Parathyroid adenoma (tissue), 2 donors: Measurements from ENCODE around the gene RALGDS.

Experiments
- H2AFZ ChIP-seq: fragments of 300-600 bp; sonication (generic); one replicate; pipeline ENCODE4 v1.7.0; 2017; ENCODE audit warnings: antibody characterized with exemption, mild to moderate bottlenecking
- H3K27ac ChIP-seq: fragments of 300-600 bp; sonication (generic); one replicate; pipeline ENCODE4 v1.7.0; 2017
- H3K27me3 ChIP-seq: fragments of 300-600 bp; sonication (generic); one replicate; pipeline ENCODE4 v1.7.0; 2017; ENCODE audit warnings: low read length; ENCODE audit not compliant: control insufficient read depth, insufficient read depth
- H3K36me3 ChIP-seq: fragments of 300-600 bp; sonication (generic); one replicate; pipeline ENCODE4 v1.7.0; 2017; ENCODE audit warnings: low read length; ENCODE audit not compliant: control insufficient read depth, insufficient read depth
- H3K4me1 ChIP-seq: fragments of 300-600 bp; sonication (generic); one replicate; pipeline ENCODE4 v1.7.0; 2017; ENCODE audit warnings: control low read depth
- H3K4me2 ChIP-seq: fragments of 300-600 bp; sonication (generic); one replicate; pipeline ENCODE4 v1.7.0; 2017; ENCODE audit warnings: low read length
- H3K4me3 ChIP-seq: fragments of 300-600 bp; sonication (generic); one replicate; pipeline ENCODE4 v1.7.0; 2017; ENCODE audit warnings: low read depth, low read length
- H3K79me2 ChIP-seq: fragments of 300-600 bp; sonication (generic); one replicate; pipeline ENCODE4 v1.7.0; 2017; ENCODE audit warnings: control low read depth
- H3K9ac ChIP-seq: fragments of 300-600 bp; sonication (generic); one replicate; pipeline ENCODE4 v1.7.0; 2017; ENCODE audit warnings: mild to moderate bottlenecking
- H3K9me3 ChIP-seq: fragments of 300-600 bp; sonication (generic); one replicate; pipeline ENCODE4 v1.7.0; 2017; ENCODE audit warnings: low read length; ENCODE audit not compliant: control insufficient read depth
- TF ChIP-seq, protein P1 (sequence below): fragments of 300-600 bp; sonication (generic); IDR thresholded peaks from one replicate; pipeline ENCODE4 v1.7.0; 2017; ENCODE audit warnings: antibody characterized with exemption, mild to moderate bottlenecking
- donor health status: primary hyperparathyroidism.

The RALGDS gene

DNA sequence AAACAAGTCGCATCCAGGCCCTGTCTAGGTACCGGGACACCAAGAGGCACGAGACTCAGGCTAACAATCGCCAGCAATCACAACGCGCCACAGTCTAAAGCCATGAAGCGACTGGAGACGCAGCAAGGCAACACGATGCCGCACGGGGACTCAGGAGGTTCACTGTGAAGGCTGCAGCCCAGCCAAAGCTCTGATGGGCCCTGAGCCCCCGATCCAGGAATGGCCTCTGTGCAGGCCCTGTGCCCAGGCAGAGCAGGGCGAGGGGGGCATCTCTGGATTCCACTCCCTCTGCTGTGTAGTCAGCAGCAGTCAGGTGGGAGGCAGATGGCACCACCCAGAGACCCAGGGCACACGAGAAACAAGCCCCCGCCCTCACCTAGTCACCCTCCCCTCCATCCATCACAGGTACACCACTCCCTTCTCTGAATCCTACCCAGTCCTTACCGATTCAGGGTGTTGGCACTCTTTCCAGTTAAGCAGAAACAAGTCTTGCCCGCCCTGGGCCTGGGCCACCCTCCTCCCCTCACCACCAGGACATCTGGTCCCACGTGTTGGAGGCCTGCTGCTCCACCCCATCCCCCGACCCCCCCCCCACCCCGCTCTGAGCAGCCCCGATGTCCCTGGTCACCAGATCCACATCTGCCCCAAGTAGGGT, 1.1 kb downstream of the RALGDS start:
- peaks cover 29% of the 10 kb centered on the region for H3K79me2 ChIP-seq
- H3K9me3 ChIP-seq, result no peaks in the 10 kb centered on the region
- H3K9ac ChIP-seq, result no peak overlapping the region
- H3K4me2 ChIP-seq, result peak overlapping the region; percentile 96
- peak overlapping the region; percentile 81 for H3K4me3 ChIP-seq
- TF ChIP-seq, protein P1, sequence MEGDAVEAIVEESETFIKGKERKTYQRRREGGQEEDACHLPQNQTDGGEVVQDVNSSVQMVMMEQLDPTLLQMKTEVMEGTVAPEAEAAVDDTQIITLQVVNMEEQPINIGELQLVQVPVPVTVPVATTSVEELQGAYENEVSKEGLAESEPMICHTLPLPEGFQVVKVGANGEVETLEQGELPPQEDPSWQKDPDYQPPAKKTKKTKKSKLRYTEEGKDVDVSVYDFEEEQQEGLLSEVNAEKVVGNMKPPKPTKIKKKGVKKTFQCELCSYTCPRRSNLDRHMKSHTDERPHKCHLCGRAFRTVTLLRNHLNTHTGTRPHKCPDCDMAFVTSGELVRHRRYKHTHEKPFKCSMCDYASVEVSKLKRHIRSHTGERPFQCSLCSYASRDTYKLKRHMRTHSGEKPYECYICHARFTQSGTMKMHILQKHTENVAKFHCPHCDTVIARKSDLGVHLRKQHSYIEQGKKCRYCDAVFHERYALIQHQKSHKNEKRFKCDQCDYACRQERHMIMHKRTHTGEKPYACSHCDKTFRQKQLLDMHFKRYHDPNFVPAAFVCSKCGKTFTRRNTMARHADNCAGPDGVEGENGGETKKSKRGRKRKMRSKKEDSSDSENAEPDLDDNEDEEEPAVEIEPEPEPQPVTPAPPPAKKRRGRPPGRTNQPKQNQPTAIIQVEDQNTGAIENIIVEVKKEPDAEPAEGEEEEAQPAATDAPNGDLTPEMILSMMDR, result no peak
- H3K36me3 ChIP-seq, result no peaks in the 10 kb centered on the region
- H3K27ac ChIP-seq, result peak overlapping the region; percentile 62
- H2AFZ ChIP-seq, result no peak overlapping the region
- peaks cover 8% of the 10 kb centered on the region for H3K4me1 ChIP-seq
- no peaks in the 10 kb centered on the region for H3K27me3 ChIP-seq

DNA sequence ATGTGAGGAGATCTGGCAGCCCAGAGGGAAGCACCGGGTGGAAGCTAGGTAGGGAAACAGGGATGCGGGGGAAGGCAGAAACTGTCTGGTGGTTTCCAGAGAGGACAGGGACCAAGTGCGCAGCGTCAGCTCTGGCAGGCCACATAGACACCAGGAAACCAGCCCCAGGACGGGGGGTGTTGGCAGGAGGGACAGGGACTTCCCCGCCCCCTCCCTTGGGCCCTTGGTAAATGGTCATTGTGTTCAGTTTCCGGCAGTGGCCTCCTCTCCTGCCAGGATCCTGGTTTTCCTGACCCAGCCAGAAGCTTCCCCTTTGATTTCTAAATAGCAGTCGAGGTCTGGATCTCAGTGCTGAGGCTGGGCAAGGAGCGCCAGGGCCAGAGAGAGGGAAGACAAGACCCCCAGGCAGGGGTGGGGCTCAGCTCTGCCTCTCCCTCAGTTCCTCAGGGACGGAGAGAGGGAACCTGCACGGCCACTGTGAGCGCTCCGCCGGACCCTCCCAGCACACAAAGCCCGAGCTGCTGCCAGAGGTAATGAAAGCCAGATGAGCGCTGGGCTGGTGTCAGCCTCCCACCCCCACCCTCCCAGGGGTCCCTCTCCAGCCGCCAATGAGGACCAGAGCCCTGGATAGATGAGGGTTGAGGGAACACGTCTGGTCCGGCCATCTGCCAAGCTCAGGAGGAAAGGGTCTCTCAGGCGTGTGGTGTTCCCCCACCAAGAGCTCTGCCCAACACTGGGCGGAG, 1.8 kb downstream of the RALGDS start:
- H3K27ac ChIP-seq, result peak overlapping the region; percentile 62
- peak overlapping the region; percentile 96 for H3K4me2 ChIP-seq
- H3K4me3 ChIP-seq, result peak overlapping the region; percentile 33
- TF ChIP-seq, protein P1, result no peak
- H3K79me2 ChIP-seq, result peaks cover 29% of the 10 kb centered on the region
- H2AFZ ChIP-seq, result no peak overlapping the region
- no peaks in the 10 kb centered on the region for H3K27me3 ChIP-seq
- no peaks in the 10 kb centered on the region for H3K36me3 ChIP-seq
- no peaks in the 10 kb centered on the region for H3K9me3 ChIP-seq
- H3K9ac ChIP-seq, result no peak overlapping the region
- H3K4me1 ChIP-seq, result peaks cover 13% of the 10 kb centered on the region

DNA sequence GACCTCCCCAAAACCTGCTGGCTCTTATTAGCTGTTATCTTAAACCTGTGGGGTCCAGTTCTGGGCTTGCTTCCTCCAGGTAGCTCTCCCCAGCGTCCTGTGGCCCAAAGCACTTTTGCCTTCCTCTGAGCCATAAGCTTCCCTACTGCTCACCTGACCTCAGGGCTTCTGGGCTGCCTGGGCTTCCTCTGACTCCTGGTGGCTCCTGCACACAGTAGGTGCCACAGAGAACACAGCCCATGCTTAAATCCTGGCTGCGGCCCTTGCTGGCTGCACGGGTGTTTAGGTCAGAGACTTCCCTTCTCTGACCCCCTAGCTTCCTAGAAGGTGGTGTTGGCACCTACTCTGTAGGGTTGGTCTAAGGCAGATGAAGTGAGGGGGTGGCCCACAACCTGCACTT, 2.5 kb downstream of the RALGDS start:
- Histone ChIP-seq H3K4me3 (no peak overlapping the region), H3K4me2 (no peak overlapping the region), H3K36me3 (no peaks in the 10 kb centered on the region), H3K27me3 (no peaks in the 10 kb centered on the region), H3K79me2 (peaks cover 29% of the 10 kb centered on the region), H3K9me3 (no peaks in the 10 kb centered on the region), H3K27ac (peak overlapping the region; percentile 62), H3K9ac (no peak overlapping the region), H3K4me1 (peaks cover 20% of the 10 kb centered on the region), H2AFZ (no peak overlapping the region)
- TF ChIP-seq, protein P1, result no peak

DNA sequence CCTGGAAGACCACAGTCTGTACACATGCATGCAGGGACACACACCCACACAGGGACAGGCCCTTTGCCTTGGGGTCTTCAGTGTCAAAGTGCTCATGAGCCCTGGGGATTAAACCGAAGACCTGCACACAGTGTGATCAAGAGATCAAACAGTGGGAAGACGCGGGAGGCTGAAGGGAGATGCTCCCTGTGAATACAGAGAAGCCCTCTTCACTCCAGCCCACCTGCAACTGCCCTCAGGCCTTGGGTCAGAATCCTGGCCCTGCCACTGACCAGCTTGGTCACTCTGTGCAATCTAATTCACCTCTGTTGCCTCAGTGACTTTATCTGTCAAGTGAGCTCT, 2.9 kb downstream of the RALGDS start:
- Histone ChIP-seq H3K27me3 (no peaks in the 10 kb centered on the region), H3K36me3 (no peaks in the 10 kb centered on the region), H3K27ac (no peak overlapping the region), H3K9ac (no peak overlapping the region), H3K9me3 (no peaks in the 10 kb centered on the region), H2AFZ (no peak overlapping the region), H3K4me1 (peaks cover 24% of the 10 kb centered on the region), H3K79me2 (peaks cover 29% of the 10 kb centered on the region), H3K4me2 (no peak overlapping the region), H3K4me3 (no peak overlapping the region)
- TF ChIP-seq, protein P1, result no peak
